Large intestine (tissue), 3 donors: ENCODE measurements around the gene CPNE2. TPM values are rescaled to one million over a fixed set of nuclear protein-coding genes. Genes with fewer than 3 reads are reported as not detected.

Experiments
- DNase-seq, 2 donors: peaks; one replicate each; pipeline versions ENCODE4 v3.0.0 to v3.0.0-alpha.2; 2013
- H3K27ac ChIP-seq: one replicate; pipeline ENCODE4 v1.5.1; 2013; ENCODE audit warnings: low read length
- H3K27me3 ChIP-seq: 2 replicates; pipeline ENCODE4 v1.6.1; 2013; ENCODE audit warnings: low read length; ENCODE audit not compliant: control insufficient read depth, insufficient read depth
- H3K36me3 ChIP-seq: 2 replicates; pipeline ENCODE4 v1.6.1; 2013; ENCODE audit warnings: low read length; ENCODE audit not compliant: control insufficient read depth, insufficient read depth
- H3K4me1 ChIP-seq: one replicate; pipeline ENCODE4 v1.6.1; 2013; ENCODE audit warnings: low read length; ENCODE audit not compliant: control insufficient read depth, insufficient read depth
- H3K4me3 ChIP-seq: one replicate; pipeline ENCODE4 v1.5.1; 2013; ENCODE audit warnings: low read length
- H3K9me3 ChIP-seq: one replicate; pipeline ENCODE4 v1.6.1; 2013; ENCODE audit warnings: mild to moderate bottlenecking, low read depth, low read length, moderate library complexity; ENCODE audit not compliant: control insufficient read depth
- WGBS: methylation state at CpG from one replicate; pipeline ENCODE4 v1.1.5; 2013; ENCODE audit warnings: low lambda C conversion rate; ENCODE audit not compliant: insufficient coverage; 5-methylcytosine and 5-hydroxymethylcytosine counted together
- polyA plus RNA-seq: library from polyadenylated mRNA; unstranded; fragments of 120-200 nt; gene quantifications from one replicate; pipeline ENCODE4 v1.2.1, GENCODE V29; 2013

The CPNE2 gene
- polyA plus RNA-seq, 1 donor, result 22.6 TPM

DNA sequence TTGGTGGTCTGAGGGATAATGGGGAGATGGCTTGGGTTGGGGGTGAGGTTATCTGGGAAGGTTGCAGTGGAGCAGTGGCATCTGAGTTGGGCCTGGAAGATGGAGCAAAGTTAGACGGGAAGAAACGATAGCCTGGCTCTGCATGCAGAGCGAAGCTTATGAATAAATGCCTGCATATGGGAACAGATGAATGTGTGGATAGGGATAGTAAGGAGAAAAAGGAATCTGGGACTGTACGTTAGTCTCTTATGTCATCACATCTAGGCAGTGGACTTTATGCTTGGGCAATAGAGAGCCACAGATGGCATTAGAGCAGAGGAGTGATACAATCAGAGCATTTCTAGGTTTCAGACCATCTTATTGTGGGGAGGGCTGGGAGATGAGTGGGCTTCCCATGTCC lies 33.0 kb downstream of the CPNE2 start:
- Histone ChIP-seq H3K4me3 (no peak overlapping the region), H3K4me1 (no peaks in the 10 kb centered on the region), H3K36me3 (peaks cover 13% of the 10 kb centered on the region), H3K27ac (no peak overlapping the region), H3K9me3 (no peaks in the 10 kb centered on the region), H3K27me3 (no peaks in the 10 kb centered on the region)
- no peak for DNase-seq
- 100% methylated on average over 1 of the region's 4 CpGs for WGBS

DNA sequence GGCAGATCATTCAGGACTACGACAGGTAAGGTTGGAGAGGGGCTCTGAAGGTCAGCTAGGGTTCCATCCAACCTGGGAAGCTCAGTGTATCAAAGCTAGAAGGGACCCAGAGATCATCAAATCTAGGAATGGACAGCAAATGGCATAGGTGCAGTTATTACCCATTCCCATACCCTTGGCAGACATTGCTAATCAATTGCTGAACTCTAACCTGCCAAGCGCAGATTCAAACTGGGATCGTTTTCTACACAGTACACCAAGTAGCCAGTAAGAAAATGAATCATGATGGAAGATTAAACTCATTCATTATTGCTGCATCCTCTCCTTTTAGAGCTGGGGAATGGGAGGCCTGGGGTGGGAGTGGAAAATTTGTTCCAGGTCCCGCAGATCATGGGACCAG lies 33.6 kb downstream of the CPNE2 start:
- peaks cover 13% of the 10 kb centered on the region for H3K36me3 ChIP-seq
- H3K4me3 ChIP-seq, result no peak overlapping the region
- WGBS, result no CpG with 5 or more reads among the region's 4 CpGs
- no peaks in the 10 kb centered on the region for H3K9me3 ChIP-seq
- no peaks in the 10 kb centered on the region for H3K27me3 ChIP-seq
- no peaks in the 10 kb centered on the region for H3K4me1 ChIP-seq
- H3K27ac ChIP-seq, result no peak overlapping the region
- DNase-seq, result no peak

DNA sequence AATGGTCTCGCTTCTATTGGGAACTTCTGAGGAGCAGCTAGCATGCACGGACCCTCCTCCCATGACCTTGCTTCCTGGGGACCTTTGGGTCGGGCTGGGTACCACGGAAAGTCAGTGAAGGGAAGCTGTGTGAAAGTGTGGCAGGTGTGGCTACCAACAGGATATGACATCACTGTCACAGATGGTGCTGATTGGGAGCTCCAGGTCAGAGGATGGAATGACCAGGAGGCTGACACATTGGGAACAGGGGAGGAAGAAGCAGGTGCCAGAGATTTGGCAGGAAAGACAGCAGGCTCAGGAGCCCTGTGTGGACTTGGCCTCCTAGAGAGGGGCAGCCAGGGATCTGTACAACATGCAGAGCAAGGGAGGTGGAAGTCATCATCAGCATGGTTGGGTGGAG lies 34.0 kb downstream of the CPNE2 start:
- no CpG with 5 or more reads among the region's 4 CpGs for WGBS
- DNase-seq, result no peak
- Histone ChIP-seq H3K4me1 (peaks cover under 1% of the 10 kb centered on the region), H3K36me3 (peaks cover 11% of the 10 kb centered on the region), H3K4me3 (no peak overlapping the region), H3K9me3 (no peaks in the 10 kb centered on the region), H3K27me3 (no peaks in the 10 kb centered on the region), H3K27ac (no peak overlapping the region)

DNA sequence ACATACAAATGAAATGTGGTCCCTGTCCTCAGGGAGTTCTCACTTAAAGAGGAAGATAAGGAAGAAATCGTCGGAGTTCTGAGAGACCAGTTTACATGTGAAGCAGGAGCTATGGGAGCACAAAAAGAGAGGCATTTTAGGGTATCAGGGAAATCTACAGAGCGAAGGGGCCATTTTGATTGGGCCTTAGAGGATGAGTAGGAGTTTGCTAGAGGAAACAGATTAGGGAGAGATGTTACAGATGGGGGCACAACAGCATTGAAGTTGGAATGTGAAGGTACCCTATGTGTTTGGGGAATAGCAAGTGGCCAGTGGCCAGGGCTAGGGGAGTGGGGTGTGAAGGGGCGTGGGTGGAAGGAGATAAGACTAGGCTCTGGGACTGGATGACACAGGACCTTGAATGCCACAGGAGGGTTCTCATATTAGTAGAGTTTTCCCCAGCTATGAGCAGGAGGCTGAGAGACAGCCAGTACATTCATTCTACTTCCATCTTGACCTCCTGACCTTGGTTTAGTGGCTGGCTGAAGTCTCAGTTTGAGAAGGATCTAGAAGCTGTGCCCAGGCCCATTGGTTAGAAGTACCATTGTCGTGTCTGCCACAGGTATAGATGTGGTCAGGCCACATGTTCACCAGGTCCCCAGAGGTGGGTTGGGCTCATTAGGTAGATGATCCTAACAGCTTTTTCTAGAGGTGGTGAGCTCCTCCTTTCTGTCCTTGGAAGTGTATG lies 34.8 kb downstream of the CPNE2 start:
- H3K4me1 ChIP-seq, result peaks cover 8% of the 10 kb centered on the region
- no peak overlapping the region for H3K4me3 ChIP-seq
- 100% methylated on average over 2 of the region's 5 CpGs for WGBS
- no peak for DNase-seq
- H3K36me3 ChIP-seq, result peaks cover 5% of the 10 kb centered on the region
- no peaks in the 10 kb centered on the region for H3K9me3 ChIP-seq
- H3K27me3 ChIP-seq, result no peaks in the 10 kb centered on the region
- H3K27ac ChIP-seq, result no peak overlapping the region

DNA sequence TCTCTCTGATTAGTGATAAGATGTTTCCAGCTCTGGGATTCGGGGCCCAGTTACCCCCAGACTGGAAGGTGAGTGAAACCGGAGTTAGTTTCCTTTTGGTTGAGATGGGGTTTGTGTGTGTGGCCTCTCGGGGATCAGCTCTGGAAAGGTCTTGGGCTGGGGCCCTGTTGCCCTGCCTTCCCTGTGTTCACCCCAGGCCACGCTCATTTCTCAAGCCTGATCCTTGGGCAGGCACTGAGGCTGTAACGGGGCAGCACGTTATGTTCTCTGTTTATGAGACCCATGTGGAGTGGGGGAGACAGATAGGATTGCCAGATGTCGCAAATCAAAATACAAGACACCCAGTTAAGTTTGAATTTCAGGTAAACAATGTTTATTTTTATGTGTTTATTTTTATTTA lies 35.5 kb downstream of the CPNE2 start:
- Histone ChIP-seq H3K27me3 (no peaks in the 10 kb centered on the region), H3K36me3 (peaks cover 5% of the 10 kb centered on the region), H3K9me3 (no peaks in the 10 kb centered on the region), H3K4me1 (peaks cover 13% of the 10 kb centered on the region), H3K27ac (no peak overlapping the region), H3K4me3 (no peak overlapping the region)
- WGBS, result no CpG with 5 or more reads among the region's 7 CpGs
- DNase-seq, result no peak

DNA sequence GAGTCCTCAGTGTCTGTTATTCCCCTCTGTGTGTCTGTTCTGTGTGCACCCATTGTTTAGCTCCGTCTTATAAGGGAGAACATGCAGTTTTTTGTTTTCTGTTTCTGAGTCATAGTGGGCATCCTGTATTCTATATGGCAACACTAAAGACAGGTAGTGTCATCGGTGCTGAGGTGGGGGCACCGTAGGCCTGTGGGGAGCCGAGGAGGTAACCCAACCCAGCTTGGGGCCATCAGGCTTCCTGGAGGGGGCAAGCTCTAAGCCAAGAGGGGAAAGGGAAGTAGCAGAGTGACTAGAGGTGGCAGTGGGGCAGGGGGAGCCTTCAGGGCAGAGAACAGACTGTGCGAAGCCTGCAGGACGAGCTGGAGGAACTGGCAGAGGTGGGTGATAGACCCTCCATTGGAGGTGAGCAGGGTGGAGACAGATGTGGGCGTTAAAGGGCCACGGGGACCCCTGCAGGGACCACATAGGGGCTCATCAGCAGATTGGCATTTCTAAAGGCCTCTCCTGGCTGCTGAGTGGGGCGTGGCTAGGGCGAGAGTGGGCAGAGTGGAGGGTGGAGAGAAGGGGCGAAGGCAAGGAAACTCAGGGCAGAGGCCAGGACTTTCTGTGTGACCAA lies 36.5 kb downstream of the CPNE2 start:
- no peak overlapping the region for H3K27ac ChIP-seq
- H3K27me3 ChIP-seq, result no peaks in the 10 kb centered on the region
- DNase-seq, result no peak
- H3K9me3 ChIP-seq, result no peaks in the 10 kb centered on the region
- no peak overlapping the region for H3K4me3 ChIP-seq
- WGBS, result 80% methylated on average over 1 of the region's 11 CpGs
- peaks cover 3% of the 10 kb centered on the region for H3K36me3 ChIP-seq
- H3K4me1 ChIP-seq, result peaks cover 23% of the 10 kb centered on the region

DNA sequence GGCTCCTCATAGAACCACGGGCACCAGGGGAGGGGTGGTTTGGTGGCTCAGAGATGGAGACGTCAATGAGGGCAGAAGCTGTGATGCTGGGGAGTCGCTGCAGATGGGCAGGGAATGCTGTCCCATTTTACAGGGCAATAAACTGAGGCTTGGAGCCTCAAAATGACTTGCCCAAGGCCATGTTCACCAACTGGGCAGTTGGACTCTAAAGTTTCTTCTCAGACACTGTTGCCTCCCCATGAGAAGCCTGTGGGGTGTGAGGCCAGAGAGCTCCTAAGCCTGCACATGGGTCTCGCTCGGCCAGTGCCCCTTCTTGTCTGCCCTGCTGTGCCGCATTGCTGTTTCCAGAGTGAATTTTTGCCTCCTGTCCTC lies 38.6 kb downstream of the CPNE2 start:
- Histone ChIP-seq H3K36me3 (no peaks in the 10 kb centered on the region), H3K27ac (no peak overlapping the region), H3K4me1 (peaks cover 34% of the 10 kb centered on the region), H3K9me3 (no peaks in the 10 kb centered on the region), H3K27me3 (no peaks in the 10 kb centered on the region), H3K4me3 (no peak overlapping the region)
- DNase-seq, result no peak
- no CpG with 5 or more reads among the region's 6 CpGs for whole genome bisulfite sequencing

DNA sequence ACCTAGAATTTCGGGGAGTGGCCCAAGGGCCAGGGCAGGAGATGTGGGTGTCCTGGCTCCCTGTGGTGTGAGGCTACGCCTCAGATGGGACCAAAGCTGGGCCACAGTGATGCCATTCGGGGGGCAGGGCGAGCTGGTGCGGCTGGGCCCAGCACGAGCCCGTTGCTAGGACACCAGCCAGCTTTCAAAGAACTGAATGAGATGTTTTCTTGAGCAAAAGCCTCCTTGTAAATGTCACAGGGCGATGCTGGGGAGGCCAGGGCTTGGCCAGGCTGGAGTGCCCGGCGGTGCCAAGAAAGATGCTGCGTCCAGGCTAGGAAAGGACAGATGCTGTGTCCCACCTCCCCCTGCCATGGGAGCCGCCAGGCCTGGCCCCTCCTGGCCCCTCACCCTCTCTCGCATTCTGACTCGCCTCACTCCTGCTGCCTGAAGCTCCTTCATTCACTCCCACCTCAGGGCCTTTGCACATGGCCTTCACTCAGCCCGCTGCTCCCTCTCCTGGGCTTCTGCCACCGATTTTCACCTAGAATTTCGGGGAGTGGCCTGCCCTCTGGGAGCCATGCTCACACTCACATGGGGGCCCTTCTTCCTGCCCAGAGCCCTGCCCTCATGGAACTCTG lies 39.1 kb downstream of the CPNE2 start:
- Histone ChIP-seq H3K36me3 (no peaks in the 10 kb centered on the region), H3K4me3 (no peak overlapping the region), H3K4me1 (peaks cover 34% of the 10 kb centered on the region), H3K27me3 (no peaks in the 10 kb centered on the region), H3K27ac (no peak overlapping the region), H3K9me3 (no peaks in the 10 kb centered on the region)
- no CpG with 5 or more reads among the region's 17 CpGs for WGBS
- no peak for DNase-seq

DNA sequence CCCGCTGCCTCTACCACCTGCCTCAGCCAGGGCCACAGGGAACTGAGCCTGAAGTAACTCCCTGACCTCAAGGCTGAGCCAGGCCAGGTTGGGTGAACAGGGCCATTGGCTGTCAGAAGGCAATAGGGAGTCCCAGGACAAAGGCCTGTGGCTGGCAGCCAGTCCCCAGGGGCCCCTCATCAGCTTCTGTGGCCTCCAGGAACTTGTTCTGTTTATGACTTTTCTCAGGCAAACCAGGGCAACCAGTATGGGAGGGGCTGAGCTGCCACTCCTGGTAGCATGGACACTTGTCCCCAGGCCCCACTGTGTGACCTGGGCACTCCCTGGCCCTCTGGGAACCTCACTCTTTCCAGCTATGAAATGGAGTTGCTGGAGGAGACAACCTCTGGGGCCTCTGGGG lies 40.1 kb downstream of the CPNE2 start:
- H3K9me3 ChIP-seq, result no peaks in the 10 kb centered on the region
- H3K27ac ChIP-seq, result peak overlapping the region; percentile 38
- no peaks in the 10 kb centered on the region for H3K27me3 ChIP-seq
- H3K36me3 ChIP-seq, result no peaks in the 10 kb centered on the region
- peaks cover 34% of the 10 kb centered on the region for H3K4me1 ChIP-seq
- peak; percentile 88 to 95 for DNase-seq
- WGBS, result no CpG with 5 or more reads among the region's 1 CpG
- H3K4me3 ChIP-seq, result no peak overlapping the region

DNA sequence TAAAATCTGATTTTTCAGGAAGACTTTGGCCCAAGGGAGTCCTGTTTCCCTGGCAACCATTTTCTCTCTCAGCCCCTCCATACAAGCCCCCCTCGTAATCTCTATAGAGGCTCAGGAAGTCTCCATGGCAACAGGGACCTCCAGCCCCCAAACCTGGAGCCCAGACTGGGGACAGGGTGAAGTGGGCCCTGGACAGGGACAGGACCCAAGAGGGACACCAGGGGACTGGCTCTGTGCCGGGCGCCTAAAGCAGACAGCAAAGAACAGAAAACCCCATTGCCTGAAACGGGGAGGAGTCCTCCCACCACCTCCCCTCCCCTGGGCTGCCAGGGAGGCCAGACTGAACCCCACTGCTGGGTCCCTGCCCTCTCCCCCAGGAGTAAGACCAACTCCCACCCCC lies 40.6 kb downstream of the CPNE2 start:
- H3K4me1 ChIP-seq, result peaks cover 34% of the 10 kb centered on the region
- no peak overlapping the region for H3K27ac ChIP-seq
- no peak for DNase-seq
- no peaks in the 10 kb centered on the region for H3K27me3 ChIP-seq
- no peaks in the 10 kb centered on the region for H3K36me3 ChIP-seq
- no peaks in the 10 kb centered on the region for H3K9me3 ChIP-seq
- H3K4me3 ChIP-seq, result no peak overlapping the region
- no CpG with 5 or more reads among the region's 4 CpGs for WGBS
